CD4-positive, alpha-beta T cell (primary cell): ENCODE measurements around the gene PLOD3. TPM values are rescaled to one million over a fixed set of nuclear protein-coding genes. Genes with fewer than 3 reads are reported as not detected.
"Not testable (repeated sequence)": the region's sequence is repeated elsewhere in the genome, so short reads cannot be mapped to it uniquely, and the experiment has no call there.

Experiments used
- ATAC-seq: fragments of 200-7000 bp; cut with Tn5 transposase; one replicate; pipeline ENCODE4 v1.10.0; 2022; ENCODE audit warnings: mild to moderate bottlenecking; ENCODE audit not compliant: poor library complexity
- CTCF ChIA-PET: fragments of 350-600 bp; sonication (Branson Sonifier 250); formaldehyde crosslinking; loops from one replicate; lab custom pipeline; 2021; ENCODE audit warnings: antibody characterized with exemption, inconsistent platforms; lab: Charles Lee
- POLR2A ChIA-PET: fragments of 350-600 bp; sonication (Branson Sonifier 250); formaldehyde crosslinking; loops from one replicate; lab custom pipeline; 2021; ENCODE audit warnings: antibody characterized with exemption, inconsistent platforms; lab: Charles Lee
- DNase-seq, 14 experiments: peaks; one replicate each; pipeline ENCODE4 v3.0.0-alpha.2; 2013 to 2020; ENCODE audit warnings: mixed read lengths in 2 of 14
- H3K27ac ChIP-seq, 2 donors: one replicate each; pipeline versions ENCODE4 v1.5.1 to v1.7.0; 2013; ENCODE audit warnings: low read length in 2 of 2, low read depth in 1 of 2, mild to moderate bottlenecking in 1 of 2
- H3K27me3 ChIP-seq, 2 experiments: 1 replicate in 1 of 2; 2 replicates in 1 of 2; pipeline versions ENCODE4 v1.6.1 to v1.7.0; 2013; ENCODE audit warnings: low read length in 2 of 2, control low read depth in 1 of 2, mild to moderate bottlenecking in 1 of 2, moderate library complexity in 1 of 2; ENCODE audit not compliant: insufficient read depth in 2 of 2, control insufficient read depth in 1 of 2
- H3K36me3 ChIP-seq: one replicate; pipeline ENCODE4 v1.6.1; 2013; ENCODE audit warnings: low read length, control low read depth; ENCODE audit not compliant: insufficient read depth
- H3K4me1 ChIP-seq: one replicate; pipeline ENCODE4 v1.6.1; 2013; ENCODE audit warnings: low read length, control low read depth; ENCODE audit not compliant: insufficient read depth
- H3K4me3 ChIP-seq: one replicate; pipeline ENCODE4 v1.5.1; 2013; ENCODE audit warnings: mild to moderate bottlenecking, low read length, moderate library complexity
- H3K9me3 ChIP-seq, 2 experiments: 1 replicate in 1 of 2; 2 replicates in 1 of 2; pipeline versions ENCODE4 v1.6.1 to v1.7.0; 2013; ENCODE audit warnings: low read length in 2 of 2, mild to moderate bottlenecking in 2 of 2, control low read depth in 1 of 2, moderate library complexity in 1 of 2; ENCODE audit not compliant: control insufficient read depth in 1 of 2, insufficient read depth in 1 of 2
- H3K27ac Mint-ChIP-seq: one replicate; pipeline ENCODE4 v1.8.0; 2020; ENCODE audit warnings: mixed read lengths
- H3K27me3 Mint-ChIP-seq: one replicate; pipeline ENCODE4 v1.8.0; 2021; ENCODE audit warnings: mixed read lengths
- H3K36me3 Mint-ChIP-seq: one replicate; pipeline ENCODE4 v1.8.0; 2021; ENCODE audit warnings: low read depth, mixed read lengths
- H3K4me1 Mint-ChIP-seq: one replicate; pipeline ENCODE4 v1.8.0; 2021; ENCODE audit warnings: low read depth, mixed read lengths
- H3K4me3 Mint-ChIP-seq: one replicate; pipeline ENCODE4 v1.8.0; 2020; ENCODE audit warnings: mild to moderate bottlenecking, mixed read lengths
- H3K9me3 Mint-ChIP-seq: one replicate; pipeline ENCODE4 v1.8.0; 2020; ENCODE audit warnings: mixed read lengths
- intact Hi-C, 2 experiments: fragments of 100-400 bp; cut with DNase I in 1 of 2; cut with micrococcal nuclease in 1 of 2; formaldehyde crosslinking; loops; one replicate each; pipeline versions ENCODE4 v1.15.1 to v1.9.0; 2023 to 2025; cut with DNase I, micrococcal nuclease
- total RNA-seq, 174 experiments: library from RNA in 2 of 174; stranded (reverse) in 2 of 174; gene quantifications; one replicate each; pipeline ENCODE4 v1.2.3 and lab custom pipeline; 2021 to 2026
- TF ChIP-seq, protein P1 (sequence below): fragments of 200-600 bp; IDR thresholded peaks from one replicate; pipeline ENCODE4 v1.8.0; 2022; ENCODE audit warnings: antibody characterized with exemption, mild to moderate bottlenecking

PLOD3 gene
- total RNA-seq, 2 experiments from 2014 or later = 13.8 to 15.9 TPM

DNA sequence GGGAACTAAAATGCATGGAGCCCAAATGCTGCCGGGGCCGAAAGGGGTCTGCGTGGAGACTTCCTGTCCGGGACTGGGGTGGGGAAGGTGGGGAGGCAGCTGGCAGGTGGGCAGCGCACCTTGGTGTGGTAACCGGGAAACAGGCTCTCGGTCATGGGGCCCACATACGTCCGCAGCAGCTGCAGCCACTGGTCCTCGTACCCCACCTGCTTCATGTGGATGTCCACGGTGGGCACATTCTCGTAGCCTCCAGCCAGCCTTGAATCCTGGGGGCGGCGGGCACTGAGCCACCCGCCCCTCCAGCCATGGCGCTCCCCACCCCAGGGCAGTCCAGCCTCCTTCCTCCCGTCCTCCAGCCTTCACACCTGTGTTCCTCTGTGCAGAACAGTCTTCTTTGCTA lies 9.9 kb downstream of the PLOD3 start:
- peaks cover 26% of the 10 kb centered on the region for H3K36me3 ChIP-seq
- H3K27me3 Mint-ChIP-seq = peaks cover 15% of the 10 kb centered on the region
- no peak for ATAC-seq
- peaks cover 21% of the 10 kb centered on the region for H3K4me1 ChIP-seq
- H3K27ac Mint-ChIP-seq = no peak overlapping the region
- TF ChIP-seq, protein P1, sequence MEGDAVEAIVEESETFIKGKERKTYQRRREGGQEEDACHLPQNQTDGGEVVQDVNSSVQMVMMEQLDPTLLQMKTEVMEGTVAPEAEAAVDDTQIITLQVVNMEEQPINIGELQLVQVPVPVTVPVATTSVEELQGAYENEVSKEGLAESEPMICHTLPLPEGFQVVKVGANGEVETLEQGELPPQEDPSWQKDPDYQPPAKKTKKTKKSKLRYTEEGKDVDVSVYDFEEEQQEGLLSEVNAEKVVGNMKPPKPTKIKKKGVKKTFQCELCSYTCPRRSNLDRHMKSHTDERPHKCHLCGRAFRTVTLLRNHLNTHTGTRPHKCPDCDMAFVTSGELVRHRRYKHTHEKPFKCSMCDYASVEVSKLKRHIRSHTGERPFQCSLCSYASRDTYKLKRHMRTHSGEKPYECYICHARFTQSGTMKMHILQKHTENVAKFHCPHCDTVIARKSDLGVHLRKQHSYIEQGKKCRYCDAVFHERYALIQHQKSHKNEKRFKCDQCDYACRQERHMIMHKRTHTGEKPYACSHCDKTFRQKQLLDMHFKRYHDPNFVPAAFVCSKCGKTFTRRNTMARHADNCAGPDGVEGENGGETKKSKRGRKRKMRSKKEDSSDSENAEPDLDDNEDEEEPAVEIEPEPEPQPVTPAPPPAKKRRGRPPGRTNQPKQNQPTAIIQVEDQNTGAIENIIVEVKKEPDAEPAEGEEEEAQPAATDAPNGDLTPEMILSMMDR = no peak
- H3K9me3 Mint-ChIP-seq = no peaks in the 10 kb centered on the region
- H3K27ac ChIP-seq = no peak overlapping the region
- H3K27me3 ChIP-seq = peaks cover under 1 to 4% of the 10 kb centered on the region in 2 experiments
- no peak overlapping the region for H3K4me3 ChIP-seq
- peaks cover 9% of the 10 kb centered on the region for H3K4me1 Mint-ChIP-seq
- H3K36me3 Mint-ChIP-seq = peaks cover 23% of the 10 kb centered on the region
- intact Hi-C loops = no loop called here
- ChIA-PET CTCF (no interaction called here), POLR2A (interaction anchor here (0.6 kb wide), 1 partner anchor 502 kb away, joined by 3 read pairs; the partner anchor contains the start of gene POP7)
- H3K9me3 ChIP-seq = peaks cover 0 to 3% of the 10 kb centered on the region in 2 experiments
- no peak for DNase-seq
- no peak overlapping the region for H3K4me3 Mint-ChIP-seq

DNA sequence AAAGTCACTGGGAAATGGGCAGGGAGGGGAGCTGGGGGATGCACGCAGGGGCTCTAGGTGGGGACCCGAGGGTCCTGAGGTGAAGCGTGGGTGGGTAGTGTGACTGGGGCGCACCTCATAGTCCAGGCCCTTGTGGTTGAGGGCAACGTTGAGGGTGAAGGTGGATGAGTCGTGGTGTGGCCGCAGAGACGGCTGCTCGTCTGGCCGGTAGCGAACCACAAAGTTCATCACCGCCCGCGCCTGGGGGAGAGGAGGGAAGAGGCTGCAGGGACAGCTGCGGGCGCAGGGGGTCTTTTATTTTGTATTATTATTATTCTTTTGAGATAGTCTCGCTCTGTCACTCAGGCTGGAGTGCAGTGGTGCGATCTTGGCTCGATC lies 10.7 kb downstream of the PLOD3 start:
- intact Hi-C loops = no loop called here
- peaks cover 17% of the 10 kb centered on the region for H3K27me3 Mint-ChIP-seq
- H3K4me1 Mint-ChIP-seq = peaks cover 9% of the 10 kb centered on the region
- Histone ChIP-seq H3K9me3 (peaks cover 0 to 6% of the 10 kb centered on the region in 2 experiments), H3K27ac (no peak overlapping the region), H3K36me3 (peaks cover 18% of the 10 kb centered on the region), H3K4me1 (peaks cover 28% of the 10 kb centered on the region), H3K4me3 (no peak overlapping the region), H3K27me3 (peaks cover 5 to 12% of the 10 kb centered on the region in 2 experiments)
- DNase-seq (no peak), ATAC-seq (no peak)
- H3K9me3 Mint-ChIP-seq = no peaks in the 10 kb centered on the region
- POLR2A ChIA-PET = interaction anchor here (0.6 kb wide), 1 partner anchor 501 kb away, joined by 3 read pairs; the partner anchor contains the start of gene POP7
- H3K4me3 Mint-ChIP-seq = no peak overlapping the region
- no peak overlapping the region for H3K27ac Mint-ChIP-seq
- CTCF ChIA-PET = no interaction called here
- H3K36me3 Mint-ChIP-seq = peaks cover 23% of the 10 kb centered on the region
- TF ChIP-seq, protein P1 = no peak

DNA sequence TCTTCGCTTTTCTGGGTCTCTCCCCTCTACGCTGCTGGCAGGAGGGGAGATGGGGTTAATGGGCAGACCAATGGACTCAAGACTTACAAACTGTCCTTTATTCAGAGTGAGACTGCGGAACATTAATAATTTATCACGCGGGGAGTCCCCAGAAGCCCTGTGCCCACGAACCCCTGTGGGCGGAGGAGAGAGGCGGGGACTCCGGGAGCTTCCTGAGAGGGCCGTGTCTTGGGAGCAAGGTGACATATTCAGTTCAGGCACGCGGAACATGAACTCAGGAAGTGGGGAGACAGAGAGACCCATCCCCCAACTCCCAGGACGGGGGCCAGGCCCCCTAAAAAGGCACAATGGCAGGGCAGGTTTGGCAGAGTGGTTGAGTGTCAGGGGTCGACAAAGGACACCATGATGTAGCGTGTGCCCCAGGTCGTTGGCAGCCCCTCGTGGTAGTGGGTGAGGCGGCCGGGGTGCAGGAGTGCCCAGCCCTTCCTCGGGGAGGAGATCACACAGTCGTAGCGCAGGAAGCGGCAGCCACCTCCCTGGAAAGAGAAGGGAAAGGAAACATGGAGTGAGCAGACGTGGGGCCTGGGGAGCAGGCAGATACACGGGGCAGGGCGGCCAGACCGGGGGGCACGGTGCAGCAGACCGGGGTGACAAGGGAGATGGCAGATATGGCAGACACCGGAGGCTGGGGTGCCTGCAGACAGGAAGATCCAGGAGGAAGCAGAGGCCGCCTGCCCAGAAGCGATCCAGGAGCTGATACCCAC lies 11.3 kb downstream of the PLOD3 start:
- H3K36me3 Mint-ChIP-seq = peaks cover 23% of the 10 kb centered on the region
- H3K4me1 ChIP-seq = peaks cover 32% of the 10 kb centered on the region
- no peak overlapping the region for H3K27ac Mint-ChIP-seq
- H3K36me3 ChIP-seq = peaks cover 12% of the 10 kb centered on the region
- H3K4me3 Mint-ChIP-seq = no peak overlapping the region
- H3K27ac ChIP-seq = no peak overlapping the region
- POLR2A ChIA-PET = no interaction called here
- peaks cover 10% of the 10 kb centered on the region for H3K4me1 Mint-ChIP-seq
- H3K27me3 ChIP-seq = peaks cover 7 to 15% of the 10 kb centered on the region in 2 experiments
- TF ChIP-seq, protein P1 = no peak
- H3K9me3 Mint-ChIP-seq = no peaks in the 10 kb centered on the region
- DNase-seq (no peak), ATAC-seq (no peak)
- H3K4me3 ChIP-seq = no peak overlapping the region
- H3K27me3 Mint-ChIP-seq = peaks cover 18% of the 10 kb centered on the region
- CTCF ChIA-PET = interaction anchor here (1.5 kb wide), 1 partner anchor 38 kb away, joined by 4 read pairs; no protein-coding TSS in a partner anchor
- intact Hi-C loops = no loop called here
- H3K9me3 ChIP-seq = peaks cover 0 to 11% of the 10 kb centered on the region in 2 experiments

DNA sequence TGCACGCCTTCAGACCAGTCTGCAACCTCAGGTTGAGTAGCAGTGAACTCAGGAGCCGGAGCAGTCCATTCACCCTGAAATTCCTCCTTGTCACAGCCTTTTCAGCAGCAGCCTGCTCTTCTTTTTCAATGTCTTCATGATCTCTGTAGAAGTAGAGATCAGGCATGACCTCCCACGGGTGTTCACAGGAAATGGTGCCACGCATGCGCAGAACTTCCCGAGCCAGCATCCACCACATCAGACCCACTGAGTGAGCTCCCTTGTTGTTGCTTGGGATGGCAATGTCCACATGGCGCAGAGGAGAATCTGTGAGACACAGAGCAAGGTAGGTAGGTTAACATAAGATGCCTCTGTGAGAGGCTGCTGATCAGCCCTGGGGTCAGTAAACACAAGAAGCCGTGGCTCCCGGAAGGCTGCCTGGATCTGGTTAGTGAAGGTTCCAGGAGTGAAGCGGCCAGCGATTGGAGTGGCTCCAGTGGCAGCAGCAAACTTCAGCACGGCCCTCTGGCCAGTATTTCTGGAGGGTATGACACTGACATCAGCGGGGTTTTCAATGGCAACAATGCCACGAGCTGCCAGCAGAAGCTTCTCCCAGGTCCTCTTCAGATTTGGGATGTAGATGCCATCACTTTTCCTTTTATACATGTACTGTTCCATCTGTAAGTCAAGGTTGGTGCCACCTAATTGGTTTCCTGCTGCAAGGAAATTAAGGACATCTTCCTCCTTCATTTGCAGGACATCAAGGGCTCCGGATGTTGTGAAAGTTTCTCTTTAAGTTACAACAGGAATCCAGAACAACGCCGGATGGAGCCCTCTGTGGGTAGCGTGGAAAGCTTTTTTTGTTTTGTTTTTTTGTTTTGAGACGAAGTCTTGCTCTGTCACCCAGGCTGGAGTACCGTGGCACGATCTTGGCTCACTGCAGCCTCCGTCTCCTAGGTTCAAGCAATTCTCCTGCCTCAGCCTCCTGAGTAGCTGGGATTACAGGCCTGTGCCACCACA lies 13.3 kb downstream of the PLOD3 start:
- H3K27me3 Mint-ChIP-seq = peaks cover 31% of the 10 kb centered on the region
- H3K36me3 ChIP-seq, intact Hi-C loops, H3K27ac ChIP-seq, H3K9me3 Mint-ChIP-seq: not testable (repeated sequence)
- H3K4me3 Mint-ChIP-seq = peak overlapping the region; percentile 84
- H3K36me3 Mint-ChIP-seq = peaks cover 16% of the 10 kb centered on the region
- Histone ChIP-seq H3K9me3 (peaks cover 0 to 13% of the 10 kb centered on the region in 2 experiments), H3K27me3 (peaks cover 18 to 24% of the 10 kb centered on the region in 2 experiments), H3K4me1 (peaks cover 37% of the 10 kb centered on the region), H3K4me3 (peak overlapping the region; percentile 30)
- ATAC-seq (peak; percentile 37), DNase-seq (peak in 11 of 14 experiments; percentile 6 to 50 (median 32))
- peak overlapping the region; percentile 81 for H3K27ac Mint-ChIP-seq
- peaks cover 15% of the 10 kb centered on the region for H3K4me1 Mint-ChIP-seq
- ChIA-PET POLR2A (interaction anchor here (0.9 to 1.9 kb wide), 3 partner anchors 12 to 117 kb away, joined by 3 to 11 read pairs (median 3); partner anchors contain the start of genes IFT22, PLOD3 and ZNHIT1), CTCF (interaction anchor here (1.2 to 2.6 kb wide), 3 partner anchors 11 to 79 kb away, joined by 3 to 7 read pairs (median 4); no protein-coding TSS in a partner anchor)
